ENCODE data around the gene CHST12. TPM values are rescaled to one million over a fixed set of nuclear protein-coding genes. Genes with fewer than 3 reads are reported as not detected.

CHST12 gene
- total RNA-seq, 1 experiment from 2014 or later: 24.7 TPM

DNA sequence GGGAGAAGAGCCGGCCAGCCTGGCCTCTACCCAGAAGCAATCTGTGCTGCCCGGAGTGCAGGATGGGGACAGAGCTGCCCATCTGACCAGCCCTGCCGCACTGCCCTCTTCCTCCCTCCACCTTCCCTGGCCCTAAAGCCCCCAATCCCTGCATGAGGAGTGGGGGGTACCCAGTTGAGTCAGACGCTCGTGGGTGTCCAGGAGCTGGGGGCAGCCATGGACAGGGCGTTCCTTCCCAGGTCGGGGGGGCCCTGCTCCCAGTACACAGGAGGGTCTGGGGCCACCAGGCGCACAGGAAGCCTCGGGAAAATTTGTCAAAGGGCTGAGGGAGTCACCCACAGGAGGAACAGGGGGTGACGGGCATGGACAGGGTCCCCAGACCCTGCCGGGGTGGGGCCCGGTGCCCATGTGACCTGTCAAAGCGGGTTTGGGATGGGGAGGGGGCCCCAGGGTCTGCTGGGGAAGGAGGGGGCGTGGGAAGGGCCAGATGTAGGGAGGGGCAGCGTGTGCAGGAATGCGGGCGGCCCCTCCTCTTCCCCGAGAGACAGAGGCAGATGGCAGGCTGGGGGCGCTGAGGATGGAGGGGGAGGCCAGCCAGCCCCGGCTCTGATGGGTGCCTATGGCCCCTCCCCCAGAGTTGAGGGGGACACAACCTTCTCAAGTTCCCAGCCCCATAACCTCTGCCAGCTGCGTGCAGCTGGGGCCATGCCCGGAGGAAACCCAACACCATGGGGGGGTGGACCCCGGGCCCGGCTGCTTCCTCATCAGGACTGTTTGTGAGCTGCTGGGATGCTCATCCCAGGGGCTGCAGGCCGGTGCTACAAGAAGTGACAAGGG is 94.3 kb downstream of the CHST12 start:
- no peak for DNase-seq (ENCODE audit: low spot score)

Small RNA genes lying within 50 kb of the gene (small RNA-seq; reads per million reads assigned to genes)
- not detected for gene AC004840.2

Other genes with a start within 250 kb of the CHST12 start
- 89.2 and 103 TPM in 2 replicates for gene MAD1L1, start 170.7 kb upstream of the CHST12 start, total RNA-seq (2014; rRNA removed; shearing (Covaris generic))
- gene MRM2, start 161.4 kb upstream of the CHST12 start, total RNA-seq (2014; rRNA removed; shearing (Covaris generic)): 46.6 and 48.2 TPM in 2 replicates
- gene NUDT1, start 161.4 kb upstream of the CHST12 start, total RNA-seq (2014; rRNA removed; shearing (Covaris generic)): 68.6 and 69.1 TPM in 2 replicates
- 41.7 and 44.0 TPM in 2 replicates for gene SNX8, start 89.2 kb upstream of the CHST12 start, total RNA-seq (2014; rRNA removed; shearing (Covaris generic))
- 430 and 463 TPM in 2 replicates for gene EIF3B, start 48.8 kb upstream of the CHST12 start, total RNA-seq (2014; rRNA removed; shearing (Covaris generic))
- not detected in 2 replicates for gene GRIFIN, start 72.8 kb downstream of the CHST12 start, total RNA-seq (2014; rRNA removed; shearing (Covaris generic))
- 85.6 and 87.5 TPM in 2 replicates for gene LFNG, start 116.2 kb downstream of the CHST12 start, total RNA-seq (2014; rRNA removed; shearing (Covaris generic))
- 101 and 106 TPM in 2 replicates for gene BRAT1, start 151.9 kb downstream of the CHST12 start, total RNA-seq (2014; rRNA removed; shearing (Covaris generic))
- 23.1 and 24.7 TPM in 2 replicates for gene IQCE, start 155.4 kb downstream of the CHST12 start, total RNA-seq (2014; rRNA removed; shearing (Covaris generic))
- gene TTYH3, start 228.4 kb downstream of the CHST12 start, total RNA-seq (2014; rRNA removed; shearing (Covaris generic)): 34.5 and 37.1 TPM in 2 replicates

Measured in HT-29 (cell line).